ENCODE results near the gene TJAP1.

DNA sequence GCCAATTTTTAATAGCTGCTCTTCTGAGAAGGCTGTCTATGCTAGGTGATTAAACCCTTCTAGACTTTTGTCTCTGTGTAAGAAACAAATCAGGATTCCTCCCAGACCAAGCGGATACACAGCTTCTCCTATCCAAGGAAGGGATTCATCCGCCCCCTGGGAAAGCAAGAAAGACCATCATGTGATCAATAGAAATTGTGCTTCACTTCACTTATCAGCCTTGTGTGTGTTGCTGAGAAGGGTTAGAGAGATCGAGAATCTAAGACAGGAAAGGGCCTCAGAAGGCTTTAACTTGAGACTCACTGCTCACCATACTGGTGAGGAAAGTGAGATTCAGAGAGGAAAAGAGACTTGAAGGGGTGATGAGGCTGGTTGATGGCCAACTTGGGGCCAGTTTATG is 48.5 kb upstream of the TJAP1 start:
- TF ChIP-seq, protein P1, sequence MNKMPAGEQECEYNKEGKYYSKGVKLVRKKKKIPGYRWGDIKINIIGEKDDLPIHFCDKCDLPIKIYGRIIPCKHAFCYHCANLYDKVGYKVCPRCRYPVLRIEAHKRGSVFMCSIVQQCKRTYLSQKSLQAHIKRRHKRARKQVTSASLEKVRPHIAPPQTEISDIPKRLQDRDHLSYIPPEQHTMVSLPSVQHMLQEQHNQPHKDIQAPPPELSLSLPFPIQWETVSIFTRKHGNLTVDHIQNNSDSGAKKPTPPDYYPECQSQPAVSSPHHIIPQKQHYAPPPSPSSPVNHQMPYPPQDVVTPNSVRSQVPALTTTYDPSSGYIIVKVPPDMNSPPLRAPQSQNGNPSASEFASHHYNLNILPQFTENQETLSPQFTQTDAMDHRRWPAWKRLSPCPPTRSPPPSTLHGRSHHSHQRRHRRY (tag by site-specific recombination; IDR thresholded peaks at IDR 0.05) = no peak
- TF ChIP-seq, protein P2, sequence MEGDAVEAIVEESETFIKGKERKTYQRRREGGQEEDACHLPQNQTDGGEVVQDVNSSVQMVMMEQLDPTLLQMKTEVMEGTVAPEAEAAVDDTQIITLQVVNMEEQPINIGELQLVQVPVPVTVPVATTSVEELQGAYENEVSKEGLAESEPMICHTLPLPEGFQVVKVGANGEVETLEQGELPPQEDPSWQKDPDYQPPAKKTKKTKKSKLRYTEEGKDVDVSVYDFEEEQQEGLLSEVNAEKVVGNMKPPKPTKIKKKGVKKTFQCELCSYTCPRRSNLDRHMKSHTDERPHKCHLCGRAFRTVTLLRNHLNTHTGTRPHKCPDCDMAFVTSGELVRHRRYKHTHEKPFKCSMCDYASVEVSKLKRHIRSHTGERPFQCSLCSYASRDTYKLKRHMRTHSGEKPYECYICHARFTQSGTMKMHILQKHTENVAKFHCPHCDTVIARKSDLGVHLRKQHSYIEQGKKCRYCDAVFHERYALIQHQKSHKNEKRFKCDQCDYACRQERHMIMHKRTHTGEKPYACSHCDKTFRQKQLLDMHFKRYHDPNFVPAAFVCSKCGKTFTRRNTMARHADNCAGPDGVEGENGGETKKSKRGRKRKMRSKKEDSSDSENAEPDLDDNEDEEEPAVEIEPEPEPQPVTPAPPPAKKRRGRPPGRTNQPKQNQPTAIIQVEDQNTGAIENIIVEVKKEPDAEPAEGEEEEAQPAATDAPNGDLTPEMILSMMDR (tag by site-specific recombination; IDR thresholded peaks at IDR 0.05) = no peak
- TF ChIP-seq FEZF1 (tag by site-specific recombination; IDR thresholded peaks at IDR 0.05) = no peak
- TF ChIP-seq ZNF600 (tag by site-specific recombination; IDR thresholded peaks at IDR 0.05) = no peak
- TF ChIP-seq, protein P3, sequence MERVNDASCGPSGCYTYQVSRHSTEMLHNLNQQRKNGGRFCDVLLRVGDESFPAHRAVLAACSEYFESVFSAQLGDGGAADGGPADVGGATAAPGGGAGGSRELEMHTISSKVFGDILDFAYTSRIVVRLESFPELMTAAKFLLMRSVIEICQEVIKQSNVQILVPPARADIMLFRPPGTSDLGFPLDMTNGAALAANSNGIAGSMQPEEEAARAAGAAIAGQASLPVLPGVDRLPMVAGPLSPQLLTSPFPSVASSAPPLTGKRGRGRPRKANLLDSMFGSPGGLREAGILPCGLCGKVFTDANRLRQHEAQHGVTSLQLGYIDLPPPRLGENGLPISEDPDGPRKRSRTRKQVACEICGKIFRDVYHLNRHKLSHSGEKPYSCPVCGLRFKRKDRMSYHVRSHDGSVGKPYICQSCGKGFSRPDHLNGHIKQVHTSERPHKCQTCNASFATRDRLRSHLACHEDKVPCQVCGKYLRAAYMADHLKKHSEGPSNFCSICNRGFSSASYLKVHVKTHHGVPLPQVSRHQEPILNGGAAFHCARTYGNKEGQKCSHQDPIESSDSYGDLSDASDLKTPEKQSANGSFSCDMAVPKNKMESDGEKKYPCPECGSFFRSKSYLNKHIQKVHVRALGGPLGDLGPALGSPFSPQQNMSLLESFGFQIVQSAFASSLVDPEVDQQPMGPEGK (tag by site-specific recombination; IDR thresholded peaks at IDR 0.05) = no peak
- no peak for TF ChIP-seq ZSCAN30 (tag by site-specific recombination; IDR thresholded peaks at IDR 0.05)
- no peak for TF ChIP-seq EGR2 (tag by site-specific recombination; IDR thresholded peaks at IDR 0.05; ENCODE audit: low read depth)
- no peak for TF ChIP-seq ZNF416 (tag by site-specific recombination; IDR thresholded peaks at IDR 0.05)
